ENCODE data around the gene ITPR2.
"Not testable (repeated sequence)": the region's sequence is repeated elsewhere in the genome, so short reads cannot be mapped to it uniquely, and the experiment has no call there.

- TF ChIP-seq, protein P1, sequence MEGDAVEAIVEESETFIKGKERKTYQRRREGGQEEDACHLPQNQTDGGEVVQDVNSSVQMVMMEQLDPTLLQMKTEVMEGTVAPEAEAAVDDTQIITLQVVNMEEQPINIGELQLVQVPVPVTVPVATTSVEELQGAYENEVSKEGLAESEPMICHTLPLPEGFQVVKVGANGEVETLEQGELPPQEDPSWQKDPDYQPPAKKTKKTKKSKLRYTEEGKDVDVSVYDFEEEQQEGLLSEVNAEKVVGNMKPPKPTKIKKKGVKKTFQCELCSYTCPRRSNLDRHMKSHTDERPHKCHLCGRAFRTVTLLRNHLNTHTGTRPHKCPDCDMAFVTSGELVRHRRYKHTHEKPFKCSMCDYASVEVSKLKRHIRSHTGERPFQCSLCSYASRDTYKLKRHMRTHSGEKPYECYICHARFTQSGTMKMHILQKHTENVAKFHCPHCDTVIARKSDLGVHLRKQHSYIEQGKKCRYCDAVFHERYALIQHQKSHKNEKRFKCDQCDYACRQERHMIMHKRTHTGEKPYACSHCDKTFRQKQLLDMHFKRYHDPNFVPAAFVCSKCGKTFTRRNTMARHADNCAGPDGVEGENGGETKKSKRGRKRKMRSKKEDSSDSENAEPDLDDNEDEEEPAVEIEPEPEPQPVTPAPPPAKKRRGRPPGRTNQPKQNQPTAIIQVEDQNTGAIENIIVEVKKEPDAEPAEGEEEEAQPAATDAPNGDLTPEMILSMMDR (conservative IDR thresholded peaks at IDR 0.05; ENCODE audit: low read length), result not testable (repeated sequence)
- TF ChIP-seq EZH2phosphoT487 (IDR thresholded peaks at IDR 0.05; ENCODE audit: borderline replicate concordance), result not testable (repeated sequence)
Measured at GRCh38 chr12:26310489-26310888, 522.5 kb downstream of the ITPR2 start.

Data from Loucy (cell line).